ENCODE data around the gene RAVER1.

The RAVER1 gene

DNA sequence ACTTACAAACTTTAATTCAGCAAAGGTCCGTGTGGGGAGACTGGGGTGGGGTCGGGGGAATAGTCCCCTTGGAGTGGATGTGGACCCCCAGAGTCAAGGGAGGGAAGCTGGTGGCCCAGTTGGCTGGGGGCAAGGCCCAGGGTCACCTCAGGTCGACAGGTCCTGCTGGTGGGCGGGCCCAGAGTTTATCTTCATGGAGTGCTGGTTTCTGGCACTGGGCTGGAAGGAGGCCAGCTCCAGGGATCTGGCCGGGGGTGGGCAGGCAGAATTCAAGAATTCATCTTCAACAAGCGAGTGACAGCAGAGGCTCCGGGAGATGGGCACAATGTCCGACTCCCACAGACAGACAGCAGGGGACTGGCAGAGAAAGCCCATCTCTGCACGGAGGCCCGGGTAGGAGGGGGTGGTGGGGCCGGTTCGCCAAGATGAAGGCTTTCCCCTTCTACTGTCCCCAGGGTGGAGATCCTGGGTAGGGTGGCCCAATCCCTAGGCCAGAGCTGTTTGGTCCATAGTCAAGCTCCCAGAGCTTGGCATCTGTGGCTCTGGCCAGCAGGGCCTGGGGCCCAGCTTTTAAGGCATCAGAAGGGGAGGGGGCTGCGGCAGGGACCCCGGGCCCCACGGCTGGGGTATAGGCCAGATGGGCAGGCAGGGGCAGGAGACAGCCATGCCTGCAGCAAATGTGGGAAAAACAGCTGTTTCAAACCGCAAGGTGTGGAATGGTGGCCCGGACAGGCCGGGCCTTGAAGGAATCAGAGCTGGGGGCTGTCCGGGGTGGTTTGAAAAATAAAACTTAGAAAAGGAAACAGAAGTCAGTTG is 16.9 kb downstream of the RAVER1 start:
- TF ChIP-seq SIN3A (IDR thresholded peaks at IDR 0.05; ENCODE audit: borderline replicate concordance, insufficient read depth, low read length): no peak
- TF ChIP-seq FOXP2 (optimal IDR thresholded peaks at IDR 0.05; ENCODE audit: borderline replicate concordance, extremely low read depth, extremely low read length, insufficient read depth): no peak
- TF ChIP-seq, protein P1, sequence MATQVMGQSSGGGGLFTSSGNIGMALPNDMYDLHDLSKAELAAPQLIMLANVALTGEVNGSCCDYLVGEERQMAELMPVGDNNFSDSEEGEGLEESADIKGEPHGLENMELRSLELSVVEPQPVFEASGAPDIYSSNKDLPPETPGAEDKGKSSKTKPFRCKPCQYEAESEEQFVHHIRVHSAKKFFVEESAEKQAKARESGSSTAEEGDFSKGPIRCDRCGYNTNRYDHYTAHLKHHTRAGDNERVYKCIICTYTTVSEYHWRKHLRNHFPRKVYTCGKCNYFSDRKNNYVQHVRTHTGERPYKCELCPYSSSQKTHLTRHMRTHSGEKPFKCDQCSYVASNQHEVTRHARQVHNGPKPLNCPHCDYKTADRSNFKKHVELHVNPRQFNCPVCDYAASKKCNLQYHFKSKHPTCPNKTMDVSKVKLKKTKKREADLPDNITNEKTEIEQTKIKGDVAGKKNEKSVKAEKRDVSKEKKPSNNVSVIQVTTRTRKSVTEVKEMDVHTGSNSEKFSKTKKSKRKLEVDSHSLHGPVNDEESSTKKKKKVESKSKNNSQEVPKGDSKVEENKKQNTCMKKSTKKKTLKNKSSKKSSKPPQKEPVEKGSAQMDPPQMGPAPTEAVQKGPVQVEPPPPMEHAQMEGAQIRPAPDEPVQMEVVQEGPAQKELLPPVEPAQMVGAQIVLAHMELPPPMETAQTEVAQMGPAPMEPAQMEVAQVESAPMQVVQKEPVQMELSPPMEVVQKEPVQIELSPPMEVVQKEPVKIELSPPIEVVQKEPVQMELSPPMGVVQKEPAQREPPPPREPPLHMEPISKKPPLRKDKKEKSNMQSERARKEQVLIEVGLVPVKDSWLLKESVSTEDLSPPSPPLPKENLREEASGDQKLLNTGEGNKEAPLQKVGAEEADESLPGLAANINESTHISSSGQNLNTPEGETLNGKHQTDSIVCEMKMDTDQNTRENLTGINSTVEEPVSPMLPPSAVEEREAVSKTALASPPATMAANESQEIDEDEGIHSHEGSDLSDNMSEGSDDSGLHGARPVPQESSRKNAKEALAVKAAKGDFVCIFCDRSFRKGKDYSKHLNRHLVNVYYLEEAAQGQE (IDR thresholded peaks at IDR 0.05; ENCODE audit: insufficient read depth in 1 of 2, low read depth in 2 of 2, low read length in 2 of 2): no peak
- no peak for TF ChIP-seq TAF1 (IDR thresholded peaks at IDR 0.05; ENCODE audit: borderline replicate concordance, insufficient read depth, low read length)
- TF ChIP-seq POLR2AphosphoS5 (IDR thresholded peaks at IDR 0.05; ENCODE audit: low read depth, low read length): no peak

GRCh38 chr19:10315335-10316214 is 17.8 kb downstream of the RAVER1 start, which contains the start of gene FDX2:
FDX2 (minus strand) TSS chr19:10316015; CDS start chr19:10315996, 19 bp downstream.
- TF ChIP-seq, protein P1 (IDR thresholded peaks at IDR 0.05; ENCODE audit: insufficient read depth in 1 of 2, low read depth in 2 of 2, low read length in 2 of 2): no peak
- TF ChIP-seq SIN3A (IDR thresholded peaks at IDR 0.05; ENCODE audit: borderline replicate concordance, insufficient read depth, low read length) (peak; percentile 96; the same call in 1 of the 2 replicates), POLR2AphosphoS5 (IDR thresholded peaks at IDR 0.05; ENCODE audit: low read depth, low read length) (peak; percentile 95), TAF1 (IDR thresholded peaks at IDR 0.05; ENCODE audit: borderline replicate concordance, insufficient read depth, low read length) (peak; percentile 47; the same call in 1 of the 2 replicates), FOXP2 (optimal IDR thresholded peaks at IDR 0.05; ENCODE audit: borderline replicate concordance, extremely low read depth, extremely low read length, insufficient read depth) (no peak)

- TF ChIP-seq, protein P1 (IDR thresholded peaks at IDR 0.05; ENCODE audit: insufficient read depth in 1 of 2, low read depth in 2 of 2, low read length in 2 of 2): no peak
- TF ChIP-seq TAF1 (IDR thresholded peaks at IDR 0.05; ENCODE audit: borderline replicate concordance, insufficient read depth, low read length) (no peak), SIN3A (IDR thresholded peaks at IDR 0.05; ENCODE audit: borderline replicate concordance, insufficient read depth, low read length) (no peak), FOXP2 (optimal IDR thresholded peaks at IDR 0.05; ENCODE audit: borderline replicate concordance, extremely low read depth, extremely low read length, insufficient read depth) (no peak), POLR2AphosphoS5 (IDR thresholded peaks at IDR 0.05; ENCODE audit: low read depth, low read length) (no peak)
These were observed 23.9 kb downstream of the RAVER1 start, which contains the start of gene ZGLP1 for GRCh38 chr19:10309423-10309822. ZGLP1 (minus strand) TSS chr19:10309815.

DNA sequence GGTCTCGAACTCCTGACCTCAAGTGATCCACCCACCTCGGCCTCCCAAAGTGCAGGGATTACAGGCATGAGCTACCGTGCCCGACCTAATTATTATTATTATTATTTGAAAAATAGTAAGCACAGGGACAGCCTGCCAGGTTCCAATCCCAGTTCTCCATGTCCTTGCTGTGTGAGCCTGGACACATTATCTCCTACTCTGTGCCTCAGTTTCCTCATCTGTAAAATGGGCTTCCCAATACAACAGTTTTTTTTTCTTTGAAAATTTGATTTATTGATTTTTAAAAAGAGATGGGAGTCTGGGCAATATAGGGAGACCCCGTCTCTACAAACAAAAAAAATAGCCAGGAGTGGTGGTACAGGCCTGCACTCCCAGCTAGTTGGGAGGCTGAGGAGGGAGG is 27.0 kb downstream of the RAVER1 start:
- no peak for TF ChIP-seq FOXP2 (optimal IDR thresholded peaks at IDR 0.05; ENCODE audit: borderline replicate concordance, extremely low read depth, extremely low read length, insufficient read depth)
- TF ChIP-seq, protein P1 (IDR thresholded peaks at IDR 0.05; ENCODE audit: insufficient read depth in 1 of 2, low read depth in 2 of 2, low read length in 2 of 2): no peak
- TF ChIP-seq POLR2AphosphoS5 (IDR thresholded peaks at IDR 0.05; ENCODE audit: low read depth, low read length): no peak
- TF ChIP-seq SIN3A (IDR thresholded peaks at IDR 0.05; ENCODE audit: borderline replicate concordance, insufficient read depth, low read length): no peak
- TF ChIP-seq TAF1 (IDR thresholded peaks at IDR 0.05; ENCODE audit: borderline replicate concordance, insufficient read depth, low read length): no peak
